Transverse colon (tissue), 3 donors: ENCODE results near the gene ERH.

ENCODE experiments used
- POLR2A ChIP-seq: fragments of 450-650 bp; IDR thresholded peaks from one replicate; pipeline ENCODE4 v1.6.1; 2016; ENCODE audit warnings: antibody characterized with exemption, mild to moderate bottlenecking, moderate library complexity
- TF ChIP-seq, protein P1 (sequence below), 5 experiments: fragments of 200-600 bp in 3 of 5; fragments of 450-650 bp in 2 of 5; sonication (generic) in 3 of 5; IDR thresholded peaks; 1 replicate in 2 of 5; 2 replicates in 3 of 5; pipeline ENCODE4 v1.5.1; 2016 to 2017; ENCODE audit warnings: antibody characterized with exemption in 5 of 5, inconsistent platforms in 3 of 5, mild to moderate bottlenecking in 2 of 5, moderate library complexity in 1 of 5

DNA sequence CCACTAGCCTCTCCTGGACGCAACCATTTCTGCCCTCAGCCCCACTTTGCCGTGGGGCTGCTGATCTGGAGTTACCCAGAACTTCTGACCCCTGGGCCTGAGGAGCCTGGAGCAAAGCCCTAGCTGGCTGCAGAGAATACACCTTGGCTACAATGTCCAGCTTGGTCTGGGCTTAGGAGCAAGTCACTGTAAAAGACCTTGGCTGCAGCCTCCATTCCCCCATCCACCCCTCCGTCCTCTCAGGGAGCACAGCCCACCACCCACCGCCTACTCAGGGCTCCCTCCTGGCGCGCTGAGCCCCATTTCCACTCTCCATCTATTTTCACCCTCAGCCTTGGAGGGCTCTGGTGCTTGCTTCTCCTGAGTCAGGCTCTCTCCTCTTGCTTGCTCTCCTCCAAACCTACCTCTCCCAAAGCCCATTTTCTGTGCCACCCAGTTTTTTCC is 42.9 kb downstream of the ERH start:
- TF ChIP-seq, protein P1, sequence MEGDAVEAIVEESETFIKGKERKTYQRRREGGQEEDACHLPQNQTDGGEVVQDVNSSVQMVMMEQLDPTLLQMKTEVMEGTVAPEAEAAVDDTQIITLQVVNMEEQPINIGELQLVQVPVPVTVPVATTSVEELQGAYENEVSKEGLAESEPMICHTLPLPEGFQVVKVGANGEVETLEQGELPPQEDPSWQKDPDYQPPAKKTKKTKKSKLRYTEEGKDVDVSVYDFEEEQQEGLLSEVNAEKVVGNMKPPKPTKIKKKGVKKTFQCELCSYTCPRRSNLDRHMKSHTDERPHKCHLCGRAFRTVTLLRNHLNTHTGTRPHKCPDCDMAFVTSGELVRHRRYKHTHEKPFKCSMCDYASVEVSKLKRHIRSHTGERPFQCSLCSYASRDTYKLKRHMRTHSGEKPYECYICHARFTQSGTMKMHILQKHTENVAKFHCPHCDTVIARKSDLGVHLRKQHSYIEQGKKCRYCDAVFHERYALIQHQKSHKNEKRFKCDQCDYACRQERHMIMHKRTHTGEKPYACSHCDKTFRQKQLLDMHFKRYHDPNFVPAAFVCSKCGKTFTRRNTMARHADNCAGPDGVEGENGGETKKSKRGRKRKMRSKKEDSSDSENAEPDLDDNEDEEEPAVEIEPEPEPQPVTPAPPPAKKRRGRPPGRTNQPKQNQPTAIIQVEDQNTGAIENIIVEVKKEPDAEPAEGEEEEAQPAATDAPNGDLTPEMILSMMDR (IDR thresholded peaks at IDR 0.05): no peak
- TF ChIP-seq POLR2A: no peak
